Heart left ventricle (tissue), 16 donors: ENCODE measurements around the gene C6orf136. TPM values are rescaled to one million over a fixed set of nuclear protein-coding genes. Genes with fewer than 3 reads are reported as not detected.
A peak's percentile ranks its signal among the peaks of the same experiment; 100 is the strongest.

ENCODE experiments used
- ATAC-seq, 4 donors: fragments of 200-7000 bp; cut with Tn5 transposase; one replicate each; pipeline ENCODE4 v1.9.1; 2020 to 2022; ENCODE audit warnings: moderate library complexity in 4 of 4, mild to moderate bottlenecking in 3 of 4, moderate number of reproducible peaks in 1 of 4
- DNase-seq, 5 donors: peaks; one replicate each; pipeline ENCODE4 v3.0.0-alpha.2; 2020
- H3K27ac ChIP-seq, 12 donors: fragments of 200-600 bp; sonication (generic) in 4 of 12; one replicate each; pipeline versions ENCODE4 v1.5.0 to v1.8.0; 2016 to 2022; ENCODE audit warnings: mild to moderate bottlenecking in 2 of 12
- H3K27me3 ChIP-seq, 9 donors: fragments of 200-600 bp; sonication (generic) in 2 of 9; one replicate each; pipeline versions ENCODE4 v1.5.1 to v1.8.0; 2016 to 2022; ENCODE audit warnings: mild to moderate bottlenecking in 3 of 9
- H3K36me3 ChIP-seq, 9 donors: fragments of 200-600 bp; sonication (generic) in 2 of 9; one replicate each; pipeline versions ENCODE4 v1.5.0 to v1.8.0; 2018 to 2022; ENCODE audit warnings: mild to moderate bottlenecking in 2 of 9
- H3K4me1 ChIP-seq, 12 donors: fragments of 200-600 bp; sonication (generic) in 4 of 12; one replicate each; pipeline versions ENCODE4 v1.5.0 to v1.8.0; 2016 to 2022; ENCODE audit warnings: mild to moderate bottlenecking in 3 of 12
- H3K4me3 ChIP-seq, 12 donors: fragments of 200-600 bp; sonication (generic) in 4 of 12; one replicate each; pipeline versions ENCODE4 v1.5.0 to v1.8.0; 2017 to 2022; ENCODE audit warnings: mild to moderate bottlenecking in 9 of 12, moderate library complexity in 4 of 12
- H3K9me3 ChIP-seq, 12 donors: fragments of 200-600 bp; sonication (generic) in 4 of 12; one replicate each; pipeline versions ENCODE4 v1.5.0 to v1.8.0; 2016 to 2022; ENCODE audit warnings: mild to moderate bottlenecking in 1 of 12
- POLR2A ChIP-seq, 2 donors: fragments of 450-650 bp; IDR thresholded peaks; one replicate each; pipeline ENCODE4 v1.6.1; 2017; ENCODE audit warnings: antibody characterized with exemption in 2 of 2, mild to moderate bottlenecking in 2 of 2, moderate library complexity in 2 of 2
- WGBS, 4 donors: extraction: QIAGEN DNeasy Blood & Tissue Kit in 2 of 4; methylation state at CpG; one replicate each; pipeline versions ENCODE4 v1.1.5 to v1.1.7; 2013 to 2018; 5-methylcytosine and 5-hydroxymethylcytosine counted together
- intact Hi-C, 10 donors: fragments of 100-400 bp; cut with DNase I; formaldehyde crosslinking; loops; one replicate each; pipeline versions ENCODE4 v1.11.1 to v1.14.2; 2022
- polyA plus RNA-seq, 2 donors: library from polyadenylated mRNA; stranded (reverse); fragments of 200-250 nt; gene quantifications; one replicate each; pipeline ENCODE4 v1.2.3, GENCODE V29; 2013
- total RNA-seq, 9 donors: library from RNA; depleted of rRNA in 2 of 9; stranded (reverse); fragments of >200 nt in 2 of 9; fragmentation: NEBNext Ultra II Directional in 3 of 9; extraction: Animal tissue kit (Norgen Biotek cat#: 25700) in 3 of 9; gene quantifications; one replicate each; pipeline versions ENCODE4 v1.1.0 to v1.2.4, GENCODE V29; 2016 to 2023
- TF ChIP-seq, protein P1 (sequence below), 12 donors: fragments of 200-600 bp; sonication (generic) in 4 of 12; IDR thresholded peaks; one replicate each; pipeline versions ENCODE4 v1.5.0 to v1.8.0; 2018 to 2022; ENCODE audit warnings: antibody characterized with exemption in 12 of 12, mild to moderate bottlenecking in 5 of 12
- donor health status: ischemic (EF 13 %, LVEDD 7.1; RV severe dilation, severe dysfunction).
- donor health status: healthy with polysubstance abuse.
- donor health status: DM: no; HTN: yes; CAD: no.
- donor health status: DM: no; HTN: no; CAD: no.
- donor health status: ischemic (EF 25% LVEDD 6.9; RV normal size, moderate dysfunction).
- donor health status: ischemic (EF 25% LVEDD 5.7; RV mildly dilated, moderate dysfunction).
- donor health status: healthy.
- donor health status: DM: yes; HTN: yes; CAD: no.
- donor health status: ischemic (EF 35%, LVEDD 5.7; RV mildly dilated, moderate dysfunction).
- donor health status: nonischemic (EF 11% LVEDD 7.7; RV severe dilation, severe dysfunction).
- donor health status: DM: yes; HTN: yes; CAD: no.
- donor health status: PGD.
- donor health status: ischemic (EF 29% LVEDD 5.4; RV normal size, mild dysfunction).
- donor health status: nonischemic (EF 23%, LVEDD 6.1; RV moderate dilation, normal function).

C6orf136 gene
- total and polyA plus RNA-seq, 11 donors, result 27.9 to 79.3 (median 47.4) TPM

GRCh38 chr6:30617565-30618269, 29.2 kb upstream of the C6orf136 start, which contains the start of gene MRPS18B:
TSS of gene MRPS18B (plus strand) at chr6:30617840. CDS start at chr6:30617866, 26 bp downstream.
- peak; percentile 98 to 99 (median 99) for DNase-seq
- Histone ChIP-seq H3K9me3 (no peaks in the 10 kb centered on the region), H3K36me3 (peaks cover 0 to 61% (median 50%) of the 10 kb centered on the region in 9 donors), H3K27ac (peak within 1 kb of the TSS; percentile 94 to 99 (median 97)), H3K4me1 (peaks cover 0 to 35% (median 31%) of the 10 kb centered on the region in 12 donors), H3K4me3 (peak within 1 kb of the TSS; percentile 57 to 92 (median 78)), H3K27me3 (no peaks in the 10 kb centered on the region)
- TF ChIP-seq, protein P1, sequence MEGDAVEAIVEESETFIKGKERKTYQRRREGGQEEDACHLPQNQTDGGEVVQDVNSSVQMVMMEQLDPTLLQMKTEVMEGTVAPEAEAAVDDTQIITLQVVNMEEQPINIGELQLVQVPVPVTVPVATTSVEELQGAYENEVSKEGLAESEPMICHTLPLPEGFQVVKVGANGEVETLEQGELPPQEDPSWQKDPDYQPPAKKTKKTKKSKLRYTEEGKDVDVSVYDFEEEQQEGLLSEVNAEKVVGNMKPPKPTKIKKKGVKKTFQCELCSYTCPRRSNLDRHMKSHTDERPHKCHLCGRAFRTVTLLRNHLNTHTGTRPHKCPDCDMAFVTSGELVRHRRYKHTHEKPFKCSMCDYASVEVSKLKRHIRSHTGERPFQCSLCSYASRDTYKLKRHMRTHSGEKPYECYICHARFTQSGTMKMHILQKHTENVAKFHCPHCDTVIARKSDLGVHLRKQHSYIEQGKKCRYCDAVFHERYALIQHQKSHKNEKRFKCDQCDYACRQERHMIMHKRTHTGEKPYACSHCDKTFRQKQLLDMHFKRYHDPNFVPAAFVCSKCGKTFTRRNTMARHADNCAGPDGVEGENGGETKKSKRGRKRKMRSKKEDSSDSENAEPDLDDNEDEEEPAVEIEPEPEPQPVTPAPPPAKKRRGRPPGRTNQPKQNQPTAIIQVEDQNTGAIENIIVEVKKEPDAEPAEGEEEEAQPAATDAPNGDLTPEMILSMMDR (IDR thresholded peaks at IDR 0.05), result no peak
- peak in 1 of 2 donors; percentile 58 for TF ChIP-seq POLR2A (IDR thresholded peaks at IDR 0.05)
- ATAC-seq, result peak; percentile 85 to 94 (median 92)
- intact Hi-C loops, result loop anchor here in 8 of 10 donors (1.0 to 5.0 kb wide), 7 partner anchors 47 to 125 kb away; partner anchors contain the start of genes TUBB (in 7 of the 8), GNL1 (in 2 of the 8), PRR3 (in 2 of the 8) and ABCF1 (in 1 of the 8)
- WGBS, 4 donors, result 0 to 2% (median 0%) methylated on average over 34 of the region's 34 CpGs

GRCh38 chr6:30618270-30618797, 28.6 kb upstream of the C6orf136 start:
- ATAC-seq (no peak), DNase-seq (no peak)
- Histone ChIP-seq H3K27me3 (no peaks in the 10 kb centered on the region), H3K27ac (peak overlapping the region; percentile 91 to 99 (median 96)), H3K36me3 (peaks cover 0 to 66% (median 56%) of the 10 kb centered on the region in 9 donors), H3K4me3 (peak overlapping the region; percentile 51 to 86 (median 73)), H3K4me1 (peaks cover 0 to 29% (median 24%) of the 10 kb centered on the region in 12 donors), H3K9me3 (no peaks in the 10 kb centered on the region)
- 5 to 9% (median 7%) methylated on average over 8 of the region's 8 CpGs for WGBS, 4 donors
- intact Hi-C loops, result loop anchor here in 4 of 10 donors (2.0 to 5.0 kb wide), 4 partner anchors 54 to 124 kb away; partner anchors contain the start of genes TUBB (in 3 of the 4), DHX16 (in 1 of the 4), FLOT1 (in 1 of the 4) and IER3 (in 1 of the 4)
- TF ChIP-seq, protein P1 (IDR thresholded peaks at IDR 0.05), result no peak
- no peak for TF ChIP-seq POLR2A (IDR thresholded peaks at IDR 0.05)

DNA sequence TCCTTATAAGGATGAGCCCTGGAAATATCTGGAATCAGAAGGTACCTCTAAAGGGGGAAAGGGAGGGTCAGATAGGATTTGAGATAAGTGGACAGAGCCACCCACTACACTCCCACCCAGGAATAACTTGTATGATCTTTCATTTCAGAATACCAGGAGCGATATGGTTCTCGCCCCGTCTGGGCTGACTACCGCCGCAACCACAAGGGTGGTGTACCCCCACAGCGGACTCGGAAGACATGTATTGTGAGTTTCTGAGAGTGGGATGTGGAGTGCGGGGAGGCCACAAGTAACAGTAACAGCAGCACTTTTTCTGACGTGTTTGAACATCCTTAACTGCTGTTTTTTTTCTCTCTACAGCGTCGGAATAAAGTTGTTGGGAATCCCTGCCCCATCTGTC, 27.4 kb upstream of the C6orf136 start:
- Histone ChIP-seq H3K27me3 (no peaks in the 10 kb centered on the region), H3K4me1 (peaks cover 0 to 16% (median 13%) of the 10 kb centered on the region in 12 donors), H3K27ac (peak overlapping the region in 2 of 12 donors; percentile 97 to 99), H3K4me3 (no peak overlapping the region), H3K36me3 (peaks cover 0 to 69% (median 65%) of the 10 kb centered on the region in 9 donors), H3K9me3 (no peaks in the 10 kb centered on the region)
- intact Hi-C loops, result loop anchor here in 4 of 10 donors (2.0 to 5.0 kb wide), 4 partner anchors 53 to 123 kb away; partner anchors contain the start of genes TUBB (in 3 of the 4), DHX16 (in 1 of the 4), FLOT1 (in 1 of the 4) and IER3 (in 1 of the 4)
- TF ChIP-seq, protein P1 (IDR thresholded peaks at IDR 0.05), result no peak
- no peak for TF ChIP-seq POLR2A (IDR thresholded peaks at IDR 0.05)
- DNase-seq (no peak), ATAC-seq (no peak)
- 93 to 96% (median 95%) methylated on average over 11 of the region's 11 CpGs for WGBS, 4 donors

- no peak for DNase-seq
- Histone ChIP-seq H3K27me3 (no peaks in the 10 kb centered on the region), H3K4me1 (peaks cover 0 to 24% (median 10%) of the 10 kb centered on the region in 12 donors), H3K9me3 (no peaks in the 10 kb centered on the region), H3K4me3 (no peak overlapping the region), H3K36me3 (peaks cover 0 to 87% (median 73%) of the 10 kb centered on the region in 9 donors), H3K27ac (peak overlapping the region in 1 of 12 donors; percentile 86)
- WGBS, 4 donors, result 95 to 98% (median 96%) methylated on average over 8 of the region's 8 CpGs
- no peak for ATAC-seq
- no peak for TF ChIP-seq POLR2A (IDR thresholded peaks at IDR 0.05)
- TF ChIP-seq, protein P1 (IDR thresholded peaks at IDR 0.05), result no peak
- intact Hi-C loops, result no loop called here
These were observed 21.4 kb upstream of the C6orf136 start for GRCh38 chr6:30625511-30625910.
